Lower lobe of right lung (tissue), 2 donors: ENCODE data around the gene WDR7. TPM values are rescaled to one million over a fixed set of nuclear protein-coding genes. Genes with fewer than 3 reads are reported as not detected.

Experiments
- ATAC-seq, 2 donors: fragments of 200-7000 bp; cut with Tn5 transposase; one replicate each; pipeline ENCODE4 v1.9.1; 2020 to 2022; ENCODE audit warnings: mild to moderate bottlenecking in 2 of 2, moderate library complexity in 2 of 2
- DNase-seq: peaks from one replicate; pipeline ENCODE4 v3.0.0-alpha.2; 2020
- H3K27ac ChIP-seq: fragments of 200-600 bp; one replicate; pipeline ENCODE4 v1.8.0; 2022
- H3K27me3 ChIP-seq: fragments of 200-600 bp; one replicate; pipeline ENCODE4 v1.8.0; 2022; ENCODE audit warnings: low read depth
- H3K36me3 ChIP-seq: fragments of 200-600 bp; one replicate; pipeline ENCODE4 v1.8.0; 2022; ENCODE audit warnings: mild to moderate bottlenecking
- H3K4me1 ChIP-seq: fragments of 200-600 bp; one replicate; pipeline ENCODE4 v1.8.0; 2022
- H3K4me3 ChIP-seq: fragments of 200-600 bp; one replicate; pipeline ENCODE4 v1.8.0; 2022; ENCODE audit warnings: mild to moderate bottlenecking
- H3K9me3 ChIP-seq: fragments of 200-600 bp; one replicate; pipeline ENCODE4 v1.8.0; 2022
- intact Hi-C: fragments of 100-400 bp; cut with DNase I; formaldehyde crosslinking; loops from one replicate; pipeline ENCODE4 v1.11.0; 2022
- total RNA-seq: library from RNA; stranded (reverse); fragmentation: NEBNext Ultra II Directional; extraction: Animal tissue kit (Norgen Biotek cat#: 25700); gene quantifications from one replicate; pipeline ENCODE4 v1.2.1, GENCODE V29; 2021
- TF ChIP-seq, protein P1 (sequence below): fragments of 200-600 bp; IDR thresholded peaks from one replicate; pipeline ENCODE4 v1.8.0; 2022; ENCODE audit warnings: antibody characterized with exemption, mild to moderate bottlenecking
- donor health status: DM: no; HTN: yes; CAD: no; lungs with severe emphysema.

Gene WDR7
- total RNA-seq, 1 donor from 2014 or later = 29.1 TPM

DNA sequence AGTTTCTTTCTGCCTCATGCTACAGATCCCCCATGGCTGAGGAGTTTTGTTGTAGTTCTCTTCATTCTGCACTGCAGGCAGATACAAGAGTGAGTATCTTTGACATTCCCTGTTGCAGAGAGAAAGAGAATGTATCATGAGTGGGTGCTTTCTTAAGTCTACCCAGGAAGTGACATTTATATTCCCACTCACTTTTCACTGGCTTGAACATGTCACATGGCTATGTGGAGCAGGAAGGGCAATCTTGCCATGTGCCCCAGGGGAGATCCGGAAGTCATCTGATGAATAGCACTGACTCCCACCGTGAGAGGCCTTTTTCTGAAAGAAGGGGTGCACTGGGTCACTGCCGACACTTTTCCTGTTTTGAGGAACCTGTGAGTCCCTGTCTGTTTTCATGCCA is 429.3 kb downstream of the WDR7 start:
- ATAC-seq = no peak

DNA sequence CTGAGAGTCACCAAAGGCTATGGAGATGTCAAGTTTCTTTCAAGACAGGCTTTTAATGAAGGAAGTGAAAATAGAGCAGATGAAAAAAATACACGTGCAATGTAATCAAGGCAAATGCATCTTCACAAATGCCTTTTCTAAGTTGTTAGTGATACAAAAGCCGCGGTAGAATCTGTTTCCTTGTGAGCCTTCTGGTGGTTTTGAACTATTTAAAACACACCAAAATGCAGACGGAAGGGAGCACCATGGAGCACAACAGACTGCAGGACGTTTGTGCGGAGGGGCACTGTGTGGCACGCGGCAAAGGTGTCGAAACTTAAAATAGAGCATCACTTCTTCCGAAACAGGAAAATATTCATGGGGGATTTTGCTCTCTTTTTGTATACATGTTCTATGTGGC is 430.7 kb downstream of the WDR7 start:
- TF ChIP-seq, protein P1, sequence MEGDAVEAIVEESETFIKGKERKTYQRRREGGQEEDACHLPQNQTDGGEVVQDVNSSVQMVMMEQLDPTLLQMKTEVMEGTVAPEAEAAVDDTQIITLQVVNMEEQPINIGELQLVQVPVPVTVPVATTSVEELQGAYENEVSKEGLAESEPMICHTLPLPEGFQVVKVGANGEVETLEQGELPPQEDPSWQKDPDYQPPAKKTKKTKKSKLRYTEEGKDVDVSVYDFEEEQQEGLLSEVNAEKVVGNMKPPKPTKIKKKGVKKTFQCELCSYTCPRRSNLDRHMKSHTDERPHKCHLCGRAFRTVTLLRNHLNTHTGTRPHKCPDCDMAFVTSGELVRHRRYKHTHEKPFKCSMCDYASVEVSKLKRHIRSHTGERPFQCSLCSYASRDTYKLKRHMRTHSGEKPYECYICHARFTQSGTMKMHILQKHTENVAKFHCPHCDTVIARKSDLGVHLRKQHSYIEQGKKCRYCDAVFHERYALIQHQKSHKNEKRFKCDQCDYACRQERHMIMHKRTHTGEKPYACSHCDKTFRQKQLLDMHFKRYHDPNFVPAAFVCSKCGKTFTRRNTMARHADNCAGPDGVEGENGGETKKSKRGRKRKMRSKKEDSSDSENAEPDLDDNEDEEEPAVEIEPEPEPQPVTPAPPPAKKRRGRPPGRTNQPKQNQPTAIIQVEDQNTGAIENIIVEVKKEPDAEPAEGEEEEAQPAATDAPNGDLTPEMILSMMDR = no peak
- Histone ChIP-seq H3K9me3 (no peaks in the 10 kb centered on the region), H3K27me3 (no peaks in the 10 kb centered on the region), H3K4me1 (no peaks in the 10 kb centered on the region), H3K27ac (no peak overlapping the region), H3K4me3 (no peak overlapping the region), H3K36me3 (no peaks in the 10 kb centered on the region)
- no peak for DNase-seq
- no peak for ATAC-seq
- intact Hi-C loops = no loop called here

More for the DNA sequence above, 429.3 kb downstream of the WDR7 start:
- Histone ChIP-seq H3K36me3 (no peaks in the 10 kb centered on the region), H3K27ac (no peak overlapping the region), H3K9me3 (no peaks in the 10 kb centered on the region), H3K4me1 (no peaks in the 10 kb centered on the region), H3K27me3 (peaks cover 3% of the 10 kb centered on the region), H3K4me3 (no peak overlapping the region)
- intact Hi-C loops = no loop called here
- no peak for DNase-seq
- TF ChIP-seq, protein P1 = no peak

DNA sequence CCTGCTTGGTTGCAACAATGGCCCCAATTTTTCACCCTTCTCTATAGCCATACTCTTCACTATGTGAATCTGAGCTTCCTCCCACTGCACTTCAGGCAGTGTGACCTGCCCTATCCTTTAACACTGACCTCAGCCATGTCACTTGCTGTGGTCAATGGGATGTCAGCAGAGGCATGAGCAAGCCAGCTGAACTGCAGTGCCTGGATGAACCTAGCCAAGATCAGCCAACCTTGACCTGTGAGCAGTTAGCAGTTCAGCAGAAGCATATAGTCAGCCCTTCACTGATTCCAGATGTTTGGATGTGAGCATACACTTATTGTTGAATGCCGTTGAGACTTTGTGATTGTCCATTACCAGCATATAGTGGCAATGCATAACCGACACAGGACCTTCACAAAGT is 432.3 kb downstream of the WDR7 start:
- H3K4me1 ChIP-seq = no peaks in the 10 kb centered on the region
- no peaks in the 10 kb centered on the region for H3K9me3 ChIP-seq
- H3K4me3 ChIP-seq = no peak overlapping the region
- no peaks in the 10 kb centered on the region for H3K36me3 ChIP-seq
- TF ChIP-seq, protein P1 = no peak
- H3K27ac ChIP-seq = no peak overlapping the region
- no peak for DNase-seq
- intact Hi-C loops = no loop called here
- ATAC-seq = no peak
- H3K27me3 ChIP-seq = no peaks in the 10 kb centered on the region

DNA sequence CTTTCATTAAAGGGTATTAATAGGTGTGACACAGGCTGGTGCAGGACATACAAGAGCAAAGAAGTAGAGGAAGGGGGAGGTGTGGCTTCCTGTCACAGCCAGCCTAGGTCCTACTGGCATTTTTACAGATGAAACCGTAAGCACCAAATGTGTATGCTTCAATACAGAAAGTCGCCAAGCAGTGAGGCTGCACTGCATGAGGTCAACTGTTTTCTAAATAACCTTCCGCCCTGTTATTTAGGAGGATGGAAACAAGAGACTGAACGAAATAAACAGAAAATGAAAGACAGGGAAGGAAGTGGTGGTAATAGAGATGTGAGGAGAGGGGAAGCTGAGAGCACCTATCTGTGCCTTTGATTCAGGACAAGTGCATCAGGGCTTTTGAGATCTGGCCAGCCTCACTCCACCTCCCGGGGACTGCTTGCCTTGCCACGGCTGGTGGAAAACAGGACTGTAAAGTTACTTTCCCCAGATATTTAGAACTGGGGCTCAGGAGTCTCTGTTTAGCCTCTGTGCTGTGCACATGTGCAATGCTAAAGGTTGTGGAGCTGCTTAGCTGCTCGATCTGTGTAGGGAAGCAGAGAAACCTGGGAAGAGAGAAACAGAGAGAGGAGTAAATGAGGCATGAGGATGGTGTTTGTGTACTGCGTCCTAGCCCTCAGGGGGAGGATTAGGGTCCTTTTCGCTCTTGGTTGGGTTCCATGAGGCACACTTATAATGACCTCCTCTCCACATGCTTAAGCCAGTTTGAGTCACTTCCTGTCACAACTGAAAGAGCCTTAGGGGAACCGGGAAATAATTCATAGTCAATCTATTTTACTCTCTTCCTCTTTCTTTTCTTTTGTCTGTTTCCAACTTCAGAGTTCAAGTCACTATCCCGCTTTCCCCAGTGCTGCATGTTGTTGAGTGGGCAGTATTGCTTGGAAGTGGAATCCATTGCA is 433.4 kb downstream of the WDR7 start:
- ATAC-seq = no peak
- H3K9me3 ChIP-seq = no peaks in the 10 kb centered on the region
- TF ChIP-seq, protein P1 = no peak
- no peaks in the 10 kb centered on the region for H3K4me1 ChIP-seq
- no peak overlapping the region for H3K4me3 ChIP-seq
- DNase-seq = no peak
- intact Hi-C loops = no loop called here
- no peak overlapping the region for H3K27ac ChIP-seq
- H3K27me3 ChIP-seq = no peaks in the 10 kb centered on the region
- H3K36me3 ChIP-seq = no peaks in the 10 kb centered on the region

DNA sequence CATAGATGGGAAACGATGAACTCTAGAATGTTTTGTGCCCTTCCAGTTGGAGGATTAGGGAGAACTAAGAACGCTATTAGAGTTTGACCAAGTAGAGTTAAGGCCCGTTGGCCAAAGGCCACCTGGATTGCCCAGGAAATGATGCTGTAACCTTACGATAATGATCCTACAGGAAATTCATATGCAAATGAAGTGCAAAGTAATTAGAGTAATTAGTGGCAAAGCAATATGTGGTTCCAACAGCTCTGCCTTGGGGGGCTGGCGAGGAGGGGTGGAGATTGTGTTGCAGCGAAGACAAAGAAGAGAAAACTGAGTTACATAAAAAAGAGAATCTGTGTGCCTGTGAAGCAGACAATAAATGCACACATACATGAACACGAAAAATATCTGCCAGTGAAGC is 434.2 kb downstream of the WDR7 start:
- no peak overlapping the region for H3K27ac ChIP-seq
- no peak for DNase-seq
- H3K36me3 ChIP-seq = no peaks in the 10 kb centered on the region
- no peaks in the 10 kb centered on the region for H3K4me1 ChIP-seq
- no peaks in the 10 kb centered on the region for H3K27me3 ChIP-seq
- no peak overlapping the region for H3K4me3 ChIP-seq
- ATAC-seq = no peak
- H3K9me3 ChIP-seq = no peaks in the 10 kb centered on the region
- intact Hi-C loops = no loop called here
- TF ChIP-seq, protein P1 = no peak
